Germinal center (tissue), 1 donor: ENCODE data around the gene AIDA.
"Not testable (repeated sequence)": the region's sequence is repeated elsewhere in the genome, so short reads cannot be mapped to it uniquely, and the experiment has no call there.

Experiments
- DNase-seq: peaks from one replicate; pipeline ENCODE4 v3.0.0; 2012; ENCODE audit warnings: mixed read lengths, low spot score

AIDA gene, protein sequence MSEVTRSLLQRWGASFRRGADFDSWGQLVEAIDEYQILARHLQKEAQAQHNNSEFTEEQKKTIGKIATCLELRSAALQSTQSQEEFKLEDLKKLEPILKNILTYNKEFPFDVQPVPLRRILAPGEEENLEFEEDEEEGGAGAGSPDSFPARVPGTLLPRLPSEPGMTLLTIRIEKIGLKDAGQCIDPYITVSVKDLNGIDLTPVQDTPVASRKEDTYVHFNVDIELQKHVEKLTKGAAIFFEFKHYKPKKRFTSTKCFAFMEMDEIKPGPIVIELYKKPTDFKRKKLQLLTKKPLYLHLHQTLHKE

DNA sequence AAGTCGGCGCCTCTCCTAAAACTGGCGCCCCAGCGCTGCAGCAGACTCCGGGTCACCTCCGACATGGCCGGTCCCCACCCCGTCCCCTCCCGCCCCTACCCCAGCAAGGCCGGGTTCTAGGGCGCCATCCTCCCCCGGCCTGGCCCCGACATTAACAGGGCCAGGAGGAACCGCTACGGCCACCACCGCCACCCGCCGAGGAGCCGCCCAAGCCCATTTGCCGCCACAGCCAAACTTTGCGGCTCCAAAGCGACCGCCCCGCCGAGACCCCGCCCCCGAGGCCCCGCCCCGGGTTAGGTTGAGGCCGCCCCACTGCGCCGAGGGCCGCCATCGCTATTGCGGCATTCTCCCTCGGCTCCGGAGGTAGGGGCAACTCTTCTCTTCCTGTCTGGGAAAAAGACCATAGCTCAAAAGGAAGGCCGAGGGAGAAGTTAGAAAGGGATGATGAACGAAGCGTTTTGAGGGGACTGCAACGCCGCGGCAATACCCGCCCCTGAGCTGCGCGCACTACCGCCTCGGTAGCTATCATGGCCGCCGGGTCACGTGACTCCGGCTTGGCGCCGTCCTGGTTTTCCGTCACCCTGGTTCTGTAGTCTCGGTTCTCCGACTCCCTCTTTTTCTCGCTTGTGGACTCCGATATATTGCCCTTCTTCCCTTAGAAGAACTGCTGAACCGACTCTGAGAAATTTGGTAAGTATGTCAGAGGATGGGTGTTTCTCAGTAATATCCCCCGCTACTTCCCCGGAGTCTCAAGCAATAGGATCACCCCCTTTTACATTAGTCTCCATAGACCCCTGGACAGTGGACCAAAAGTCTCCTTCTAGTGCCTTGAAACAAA, at the start of gene AIDA, which contains the start of gene BROX:
Gene AIDA, minus strand, starts transcription at position 239 of the 838 bp plus-strand sequence. Its CDS starts 174 bp downstream, at position 65.
Gene BROX, plus strand, starts transcription at position 312 of the 838 bp plus-strand sequence. CDS start 3,136 bp downstream, outside the sequence.
- peak; percentile 93 for DNase-seq

DNA sequence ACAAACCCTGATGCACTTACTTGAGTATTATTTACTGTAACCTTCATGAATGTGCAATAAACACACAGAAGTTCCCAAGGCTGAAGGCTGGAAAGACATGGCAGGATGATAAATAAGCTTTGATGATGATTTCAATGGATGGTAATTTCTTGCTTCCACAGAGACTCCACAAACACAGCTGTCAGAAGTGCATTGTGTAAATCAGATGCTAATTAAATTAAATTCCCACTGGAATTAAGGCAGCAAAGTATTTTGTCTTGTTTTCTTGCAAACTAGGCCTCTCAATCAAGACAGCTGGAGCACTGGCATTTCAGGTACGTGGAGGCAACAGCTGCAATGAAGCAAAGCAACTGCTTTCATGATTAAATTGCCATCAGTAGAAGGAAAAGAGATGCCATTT, 48.8 kb upstream of the AIDA start:
- DNase-seq = no peak

DNA sequence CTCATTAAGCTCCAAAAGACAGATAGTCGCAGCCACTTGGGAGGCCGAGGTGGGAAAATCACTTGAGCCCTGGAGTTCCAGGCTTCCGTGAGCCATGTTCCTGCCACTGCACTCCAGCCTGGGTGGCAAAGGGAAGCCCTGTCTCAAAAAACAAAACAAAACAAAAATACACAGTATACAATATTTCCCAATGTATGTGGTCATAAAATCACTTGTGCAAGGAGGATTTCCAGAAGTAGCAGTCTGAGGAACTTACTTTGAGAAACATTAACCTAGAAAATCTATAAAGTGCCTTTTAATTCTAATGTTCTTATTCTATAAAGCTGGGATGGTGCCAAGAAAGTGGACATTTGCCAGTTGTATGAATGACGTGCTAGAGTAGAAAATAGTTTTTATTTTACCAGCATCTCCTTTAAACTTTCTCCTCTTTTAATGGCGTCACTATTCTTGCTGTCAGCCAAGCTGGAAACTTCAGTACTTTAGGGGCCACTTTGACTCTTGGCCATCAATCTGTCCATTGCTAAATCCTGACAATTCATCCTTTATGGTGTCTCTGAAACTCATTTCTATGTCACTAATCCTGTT, 47.3 kb upstream of the AIDA start:
- no peak for DNase-seq

DNA sequence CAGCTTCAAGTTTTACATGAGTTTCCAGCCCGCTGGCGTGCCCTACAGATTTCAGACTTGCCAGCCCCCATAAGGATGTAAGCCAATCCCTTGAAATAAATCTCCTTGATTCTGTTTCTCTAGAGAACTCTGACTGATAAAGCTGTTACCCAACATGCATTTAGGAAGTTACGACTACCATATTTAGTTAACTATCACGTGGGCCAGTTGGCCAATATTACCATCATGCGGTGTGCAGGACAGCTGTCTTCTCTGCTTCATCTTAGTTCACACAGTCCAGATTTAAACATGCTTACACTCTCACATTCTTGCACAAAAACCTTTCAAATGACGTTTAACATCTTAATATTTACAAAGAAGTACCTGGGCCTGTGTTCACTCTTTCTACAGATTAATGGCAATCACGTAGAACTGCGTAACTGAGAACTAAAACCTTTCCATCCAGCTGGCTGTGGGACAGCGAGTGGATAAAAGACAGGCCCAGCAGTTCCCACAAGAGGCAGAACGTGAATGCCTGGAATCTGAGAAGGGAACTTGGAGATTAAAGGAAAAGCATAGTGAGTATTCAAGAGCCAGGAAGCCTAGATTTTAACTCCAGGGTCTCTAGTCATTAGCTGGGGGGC, 45.5 kb upstream of the AIDA start:
- no peak for DNase-seq

DNA sequence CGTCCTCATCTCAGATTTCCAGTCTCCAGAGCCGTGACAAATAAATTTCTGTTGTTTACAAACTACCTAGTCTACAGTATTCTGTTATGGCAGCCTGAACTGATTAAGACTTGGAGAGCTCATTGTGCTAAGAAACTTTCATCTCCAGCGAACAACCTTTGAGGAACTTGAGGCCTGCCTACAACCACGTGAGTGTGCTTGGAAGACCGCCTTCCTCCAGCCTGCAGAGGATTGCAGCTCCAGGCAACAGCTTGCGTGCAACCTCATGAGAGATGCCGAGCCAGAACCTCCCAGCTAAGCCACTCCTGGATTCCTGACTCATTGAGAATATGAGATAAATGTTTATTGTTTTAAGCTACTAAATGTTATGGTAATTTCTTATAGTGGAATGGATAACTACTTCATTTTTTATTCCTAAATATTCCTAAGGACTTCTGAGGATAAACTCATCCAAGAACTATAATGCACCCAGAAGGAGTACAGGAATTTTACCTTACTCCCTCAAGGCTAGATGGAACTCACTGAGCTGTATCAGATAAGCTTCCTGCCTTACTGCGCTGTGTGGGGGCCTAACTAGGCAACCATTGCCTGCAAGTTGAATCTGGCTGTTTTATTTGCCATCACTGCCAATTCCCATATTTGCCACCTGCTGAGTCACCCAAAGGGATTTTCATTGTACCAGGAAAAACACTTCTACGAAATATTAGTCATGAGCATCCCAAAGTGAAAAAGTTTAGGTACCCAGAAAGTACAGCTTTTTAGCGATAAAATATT, 42.3 kb upstream of the AIDA start:
- DNase-seq = no peak

DNA sequence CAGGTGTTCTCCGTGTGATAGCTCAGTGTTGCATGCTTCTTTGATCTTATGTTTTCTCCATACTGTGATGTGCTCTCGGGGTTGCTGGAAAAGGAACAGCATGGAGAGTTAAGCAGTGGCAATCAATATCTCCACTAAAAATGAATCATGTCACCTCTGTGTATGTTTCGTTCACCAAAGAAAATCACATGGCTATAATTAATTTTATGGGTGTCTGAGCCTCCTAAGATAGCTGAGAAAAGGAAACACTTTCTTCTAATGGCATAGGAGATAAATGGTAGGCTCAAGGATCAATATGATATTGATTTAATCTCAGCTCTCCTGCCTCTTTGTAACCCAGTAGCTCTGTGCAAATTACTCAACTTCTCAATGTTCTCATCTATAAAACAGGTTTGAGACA, 39.0 kb upstream of the AIDA start:
- no peak for DNase-seq

DNA sequence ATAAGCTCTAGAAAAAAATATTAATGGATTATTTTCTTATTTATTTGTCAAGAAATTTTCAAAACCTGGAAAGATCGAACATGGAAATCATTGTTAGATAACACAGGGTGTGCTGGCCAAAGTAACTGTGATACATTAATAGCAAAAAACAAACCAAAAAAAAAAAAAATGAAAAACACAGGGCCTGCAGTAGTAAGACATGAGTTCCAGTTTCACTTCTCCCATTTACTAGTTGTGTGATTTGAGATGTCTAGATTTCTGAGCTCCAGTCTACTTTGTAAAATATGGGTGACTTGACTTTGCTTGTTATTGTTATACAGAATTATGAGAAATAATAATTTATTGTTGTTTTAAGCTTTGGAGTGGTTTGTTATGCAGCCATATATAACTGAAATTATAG, 38.4 kb upstream of the AIDA start:
- DNase-seq = peak; percentile 30

DNA sequence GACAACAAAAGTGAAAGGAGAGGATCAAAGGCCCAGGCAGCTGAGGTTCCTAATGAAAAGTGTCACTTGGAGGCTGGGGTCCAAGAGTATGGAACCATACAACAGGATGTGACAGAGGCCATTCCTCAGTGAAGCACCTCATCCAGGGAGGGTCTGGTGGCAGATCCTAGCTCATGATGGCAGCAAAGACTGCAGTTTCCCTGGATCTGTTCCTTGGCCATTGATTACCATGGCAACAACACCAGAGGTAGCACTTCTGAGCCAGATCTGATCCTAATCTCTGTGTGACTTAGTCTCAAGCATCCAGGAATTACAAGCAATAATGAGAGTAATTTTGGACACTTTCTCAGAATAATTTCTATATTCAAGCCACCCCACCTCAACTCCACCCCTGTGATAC, 37.6 kb upstream of the AIDA start:
- DNase-seq = no peak

DNA sequence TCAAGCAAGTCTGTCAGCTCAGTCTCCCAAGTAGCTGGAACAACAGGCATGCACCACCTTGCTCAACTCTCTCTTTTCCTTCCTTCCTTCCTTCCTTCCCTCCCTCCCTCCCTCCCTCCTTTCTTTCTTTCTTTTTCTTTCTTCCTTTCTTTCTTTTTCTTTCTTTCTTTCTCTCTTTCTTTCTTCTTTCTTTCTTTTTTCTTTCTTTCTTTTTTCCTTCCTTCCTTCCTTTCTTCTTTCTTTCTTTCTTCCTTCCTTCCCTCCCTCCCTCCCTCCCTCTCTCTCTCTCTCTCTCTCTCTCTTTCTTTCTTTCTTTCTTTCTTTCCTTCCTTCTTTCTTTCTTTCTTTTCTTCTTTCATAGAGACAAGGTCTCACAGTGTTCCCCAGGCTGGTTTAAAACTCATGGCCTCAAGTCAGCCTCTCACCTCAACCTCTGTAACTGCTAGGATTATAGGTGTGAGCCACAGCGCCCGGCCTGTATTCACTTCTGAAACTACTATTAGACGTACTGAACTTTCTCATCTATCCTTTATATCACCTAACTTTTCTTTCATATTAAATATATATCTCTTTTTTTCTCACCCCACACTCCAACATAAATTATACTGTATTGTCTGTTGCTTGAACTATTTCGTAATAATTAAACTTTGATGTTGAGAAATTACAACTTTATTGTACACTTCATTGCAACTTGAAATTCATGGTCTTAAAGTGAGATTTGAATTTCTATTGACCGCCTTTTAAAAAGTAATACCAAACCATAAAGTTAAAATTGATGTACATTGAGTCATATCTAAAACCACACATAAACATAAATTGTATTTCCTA, 29.6 kb upstream of the AIDA start:
- not testable (repeated sequence) for DNase-seq

DNA sequence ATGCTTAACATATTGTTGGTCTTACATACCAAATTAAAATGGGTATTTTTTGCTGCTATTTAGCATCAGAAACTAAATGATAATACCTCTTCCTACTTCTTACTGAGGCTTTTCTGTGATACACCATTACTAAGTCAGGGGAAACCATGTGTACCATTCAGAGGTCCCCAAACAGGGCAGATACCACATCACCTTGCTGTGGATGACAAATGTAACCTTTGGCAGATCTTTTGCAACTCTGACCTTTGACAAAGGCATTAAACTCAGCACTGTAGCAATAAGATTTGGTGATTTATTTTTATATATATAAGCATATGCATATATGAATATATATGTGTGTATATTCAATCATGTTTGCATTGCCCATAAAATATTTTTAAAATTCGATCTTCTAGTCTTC, 27.6 kb upstream of the AIDA start:
- DNase-seq = no peak

DNA sequence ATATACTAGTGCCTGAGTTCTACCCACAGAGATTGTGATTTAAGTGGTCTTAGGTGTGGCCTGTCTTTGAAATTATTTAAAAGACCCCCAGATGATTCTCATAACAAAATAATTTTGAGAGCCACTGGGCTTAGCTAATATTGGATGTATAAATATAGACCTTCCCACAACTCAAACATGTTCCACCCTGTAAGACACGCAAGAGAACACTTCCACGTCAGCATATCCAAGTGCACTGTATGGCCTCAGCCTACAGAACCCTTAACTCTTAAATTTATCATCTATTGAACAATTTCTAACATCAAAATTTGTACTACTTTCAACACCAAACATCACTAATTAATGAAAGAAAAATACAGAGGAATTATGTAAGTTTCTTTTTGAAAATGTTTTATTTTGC, 27.2 kb upstream of the AIDA start:
- DNase-seq = no peak

DNA sequence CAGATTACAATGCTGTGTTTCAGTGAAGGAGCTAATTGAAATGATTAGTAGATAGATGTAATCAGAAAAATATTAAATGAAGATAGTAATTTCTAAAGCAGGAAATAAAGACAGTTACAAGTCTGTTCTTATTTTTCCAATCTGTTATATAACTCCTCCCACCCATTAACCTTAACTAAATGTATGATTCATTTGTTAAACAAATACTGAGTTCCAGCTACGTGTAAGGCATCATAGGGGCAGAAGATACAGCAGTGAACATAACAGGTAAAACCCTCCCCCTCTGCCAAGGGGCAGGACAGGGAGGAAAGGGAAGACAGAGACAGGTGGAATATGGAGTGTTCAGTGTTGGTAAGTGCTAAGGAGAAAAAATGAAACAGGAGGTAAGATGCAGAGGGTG, 24.7 kb upstream of the AIDA start, which contains the start of gene FAM177B:
Gene FAM177B, plus strand, starts transcription at position 231 of the 400 bp plus-strand sequence. CDS start 9,344 bp downstream, outside the sequence.
- DNase-seq = no peak

DNA sequence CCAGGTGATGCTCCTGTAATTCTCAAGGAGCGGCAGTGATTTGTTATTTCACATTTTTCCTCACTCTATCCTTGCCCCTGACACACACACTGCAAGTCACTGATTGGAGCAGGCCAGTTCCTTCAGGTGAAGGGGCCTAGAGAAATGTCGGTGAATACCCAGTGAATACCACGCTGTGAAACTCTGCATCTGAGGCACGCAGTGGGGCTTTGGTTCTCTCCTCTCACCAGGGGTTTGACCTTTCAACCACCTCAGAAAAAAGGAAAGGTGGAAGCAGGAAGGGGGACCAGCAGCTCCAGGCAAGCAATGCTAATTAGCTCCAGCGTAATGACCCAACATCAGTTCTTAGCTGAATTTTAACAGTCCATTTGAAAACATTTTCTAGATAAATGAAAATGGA, 24.2 kb upstream of the AIDA start:
- no peak for DNase-seq

DNA sequence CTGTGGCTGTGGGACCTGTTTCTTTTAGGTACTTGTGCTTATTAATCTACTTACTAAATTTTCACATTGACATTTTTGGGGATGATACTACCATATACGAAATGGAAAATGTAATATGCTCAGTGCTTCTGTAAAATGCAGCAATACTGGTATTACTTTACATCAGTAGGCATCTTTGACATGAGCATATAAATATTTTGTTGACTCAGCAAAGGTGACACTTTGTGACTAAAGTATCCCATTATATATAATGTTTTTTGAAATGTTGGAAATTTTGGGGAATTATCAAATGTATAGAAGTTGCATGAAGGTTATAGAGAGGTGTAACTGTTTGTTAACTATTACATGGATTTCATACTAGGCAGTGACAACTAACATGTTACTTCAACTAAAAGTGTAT, 22.4 kb upstream of the AIDA start:
- DNase-seq = no peak

DNA sequence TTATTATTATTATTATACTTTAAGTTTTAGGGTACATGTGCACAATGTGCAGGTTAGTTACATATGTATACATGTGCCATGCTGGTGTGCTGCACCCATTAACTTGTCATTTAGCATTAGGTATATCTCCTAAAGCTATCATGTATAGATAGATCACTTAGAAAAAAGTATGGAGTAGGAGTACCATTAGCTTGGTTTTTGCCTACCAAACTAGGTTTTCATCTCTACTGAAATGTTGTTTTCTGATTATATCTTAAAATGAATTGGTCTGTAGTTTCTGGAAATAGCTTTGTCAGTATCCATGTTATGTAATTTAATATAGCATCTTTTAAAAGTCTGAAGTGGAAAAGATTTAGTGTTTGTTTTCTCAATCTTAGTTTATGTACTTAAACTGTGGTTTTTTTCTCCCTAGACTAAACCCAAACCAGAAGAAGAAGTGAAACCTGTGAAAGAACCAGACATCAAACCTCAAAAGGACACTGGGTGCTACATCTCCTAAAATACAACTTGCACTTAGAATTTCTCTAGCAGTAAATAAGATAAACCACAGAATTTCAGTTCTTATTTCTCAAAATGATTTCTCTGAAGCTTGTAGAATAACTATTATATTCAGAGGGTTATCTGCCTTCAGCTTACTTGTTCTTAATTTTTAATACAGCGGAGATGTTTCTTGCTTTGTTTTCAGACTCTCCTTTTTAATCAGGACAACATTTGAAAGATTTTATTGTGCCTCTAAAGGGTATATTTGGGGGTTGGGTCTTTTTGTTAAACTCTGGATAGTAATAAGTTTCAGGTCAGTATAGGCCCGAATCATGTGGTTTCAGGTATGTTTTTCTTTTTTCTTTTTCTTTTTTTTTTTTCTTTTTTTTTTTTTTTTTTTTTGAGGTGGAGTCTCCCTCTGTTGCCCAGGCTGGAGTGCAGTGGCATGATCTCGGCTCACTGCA, 20.2 kb upstream of the AIDA start:
- DNase-seq = peak; percentile 44

DNA sequence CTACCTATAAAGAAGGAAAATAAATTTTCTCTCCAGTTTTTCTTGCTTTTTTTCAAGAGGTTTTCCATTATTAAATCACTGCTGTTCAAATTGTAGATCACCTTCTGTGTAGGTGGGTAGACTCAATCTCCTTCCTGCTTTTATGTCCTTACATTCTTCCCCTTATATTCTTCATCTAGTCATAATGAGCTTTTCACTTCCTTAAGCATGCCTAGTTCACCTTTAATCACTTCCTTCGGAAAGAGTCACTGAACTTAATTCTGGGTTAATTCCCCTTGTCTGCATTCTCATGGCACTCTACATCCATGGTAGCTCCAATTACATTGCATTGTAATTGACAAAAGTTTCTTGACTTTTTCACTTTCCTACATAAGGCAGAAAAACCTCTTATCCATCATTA, 18.6 kb upstream of the AIDA start:
- no peak for DNase-seq

DNA sequence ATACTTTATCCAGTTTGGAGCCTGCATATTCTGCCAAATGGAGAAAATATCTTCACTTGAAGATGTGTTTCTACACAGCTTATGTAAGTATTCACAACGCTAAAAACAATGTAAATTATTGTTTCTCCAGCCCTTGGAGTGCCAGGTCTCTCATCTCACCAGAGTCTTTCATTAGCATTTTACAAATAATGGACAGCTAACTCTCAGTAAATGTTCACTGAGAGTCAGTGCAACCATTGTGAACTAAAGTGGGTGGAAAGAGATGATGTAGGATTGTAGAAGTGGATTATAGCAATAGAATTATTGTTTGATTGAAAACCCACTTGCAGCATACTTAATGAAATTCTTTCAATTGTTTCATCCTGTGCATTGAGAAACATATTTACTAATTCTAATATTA, 16.5 kb upstream of the AIDA start:
- DNase-seq = no peak

DNA sequence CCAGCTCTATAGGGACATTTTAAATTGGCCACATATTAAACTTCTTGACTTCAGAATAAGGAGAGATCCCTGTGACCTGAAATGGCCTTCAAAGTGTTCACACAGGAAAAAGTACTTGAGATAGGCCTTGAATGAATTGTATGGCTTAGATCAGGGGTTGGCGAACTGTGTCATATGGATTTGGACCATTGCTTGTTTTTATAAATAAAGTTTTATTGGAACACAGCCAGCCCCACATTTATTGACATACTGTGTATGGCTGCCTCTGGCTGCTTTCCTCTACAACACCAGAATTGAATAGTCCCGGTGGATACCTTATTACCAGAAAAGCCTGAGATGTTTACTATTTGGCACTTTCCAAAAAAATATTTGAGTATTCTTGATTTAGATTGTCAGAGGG, 4.1 kb upstream of the AIDA start:
- DNase-seq = no peak
